BJ (cell line): ENCODE measurements around the gene VAMP2. TPM values are rescaled to one million over a fixed set of nuclear protein-coding genes. Genes with fewer than 3 reads are reported as not detected.
"Not testable (repeated sequence)": the region's sequence is repeated elsewhere in the genome, so short reads cannot be mapped to it uniquely, and the experiment has no call there.

Experiments
- CTCF ChIA-PET: fragments of 350-600 bp; formaldehyde crosslinking; extraction: SDS; loops from one replicate; lab custom pipeline; 2021; ENCODE audit warnings: antibody characterized with exemption, inconsistent platforms; lab: Yijun Ruan, JAX
- POLR2A ChIA-PET: fragments of 300-600 bp; sonication (Branson Sonifier 250); formaldehyde crosslinking; extraction: SDS; loops from one replicate; lab custom pipeline; 2021; ENCODE audit warnings: antibody characterized with exemption; lab: Charles Lee
- DNase-seq: peaks from one replicate; pipeline ENCODE4 v3.0.0-alpha.2; 2011; ENCODE audit warnings: low read depth
- H3K27me3 ChIP-seq: 2 replicates; pipeline ENCODE4 v1.6.0; 2011; ENCODE audit warnings: low read length; ENCODE audit not compliant: control insufficient read depth, insufficient read depth
- H3K36me3 ChIP-seq: 2 replicates; pipeline ENCODE4 v1.5.1; 2011; ENCODE audit warnings: low read length; ENCODE audit not compliant: control insufficient read depth, insufficient read depth
- H3K4me3 ChIP-seq: 2 replicates; pipeline ENCODE4 v1.5.1; 2011; ENCODE audit warnings: low read depth, mild to moderate bottlenecking, control low read depth, low read length
- CTCF ChIP-seq: IDR thresholded peaks from 2 replicates; pipeline ENCODE4 v1.5.1; 2011; ENCODE audit warnings: low read depth, mild to moderate bottlenecking, control low read depth, inconsistent platforms, low read length, moderate library complexity; ENCODE audit not compliant: insufficient read depth
- polyA plus RNA-seq: library from polyadenylated mRNA; depleted of rRNA; stranded (reverse); fragments of >200 nt; gene quantifications from 2 replicates; pipeline ENCODE4 v1.2.3, GENCODE V29; 2011

Gene VAMP2
- polyA plus RNA-seq, 1 experiment: 22.8 TPM

DNA sequence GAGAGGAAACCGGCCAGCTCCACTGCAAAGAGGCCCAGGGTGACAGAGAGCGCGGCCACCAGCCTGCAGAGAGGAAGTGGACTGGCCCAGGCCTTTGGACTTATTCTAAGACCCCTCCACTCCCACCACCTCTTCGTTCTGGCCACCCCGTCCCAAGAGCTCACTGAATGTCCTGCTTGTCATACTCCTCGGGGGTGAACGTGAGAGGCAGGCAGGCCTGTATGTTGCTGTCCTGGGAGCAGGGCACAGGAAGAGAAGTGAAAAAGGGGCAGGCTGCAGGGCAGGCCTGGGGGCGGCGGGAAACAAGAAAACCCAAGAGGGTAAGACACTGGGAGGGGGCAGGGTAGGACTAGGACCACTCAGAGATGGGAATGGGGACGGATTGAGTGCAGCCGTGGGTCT, 13.0 kb upstream of the VAMP2 start:
- POLR2A ChIA-PET: interaction anchor here (0.5 kb wide), 1 partner anchor 32 kb away, joined by 3 read pairs; no protein-coding TSS in a partner anchor
- CTCF ChIA-PET: interaction anchor here (0.6 to 1.5 kb wide), 2 partner anchors 11 to 92 kb away, joined by 3 read pairs; no protein-coding TSS in a partner anchor

GRCh38 chr17:8173871-8174322, 11.1 kb upstream of the VAMP2 start:
- POLR2A ChIA-PET: interaction anchor here (0.7 to 1.2 kb wide), 3 partner anchors 16 to 695 kb away, joined by 3 to 5 read pairs (median 3); partner anchors contain the start of genes BORCS6 and ZBTB4

More for the DNA sequence above, 13.0 kb upstream of the VAMP2 start:
- H3K27me3 ChIP-seq: no peaks in the 10 kb centered on the region
- no peaks in the 10 kb centered on the region for H3K36me3 ChIP-seq
- TF ChIP-seq CTCF: no peak
- no peak for DNase-seq
- peak overlapping the region; percentile 60 for H3K4me3 ChIP-seq

DNA sequence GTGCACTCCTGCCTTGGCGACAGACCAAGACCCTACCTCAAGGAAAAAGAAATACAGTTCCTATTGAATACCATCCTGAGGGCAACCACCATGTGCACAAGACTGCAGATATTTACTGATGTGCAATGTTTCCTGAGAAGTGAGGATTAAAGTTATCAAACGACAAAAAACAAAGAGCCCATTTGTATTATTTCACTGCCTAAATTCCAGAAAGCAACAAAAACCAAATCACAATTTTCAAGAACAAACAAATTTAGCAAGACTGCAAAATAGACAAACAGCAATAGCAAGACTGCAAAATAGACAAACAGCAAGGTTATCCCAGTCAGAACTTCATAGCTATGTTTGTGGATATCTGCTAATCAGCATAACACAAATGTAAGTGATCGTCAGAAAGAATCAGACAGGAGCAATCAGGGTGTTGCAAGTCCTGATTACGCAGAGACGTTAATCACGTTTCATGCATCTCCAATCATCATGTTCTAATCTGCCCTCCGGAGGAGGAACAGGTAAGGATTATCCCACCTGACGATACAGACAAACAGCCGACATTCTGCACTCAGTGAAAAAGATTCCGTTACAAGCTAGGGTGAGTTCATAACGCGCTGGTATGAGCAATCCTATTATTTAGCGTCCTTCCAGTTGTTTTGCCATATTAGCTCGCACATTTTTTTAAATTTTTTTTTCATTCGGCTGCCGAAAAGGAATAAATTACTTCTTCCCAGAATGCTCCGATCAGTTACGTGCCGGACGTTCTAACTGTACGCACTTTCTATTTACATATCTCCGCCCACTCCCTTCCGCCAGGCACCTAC, 10.5 kb upstream of the VAMP2 start:
- CTCF ChIA-PET: interaction anchor here (0.9 to 1.3 kb wide), 4 partner anchors 10 to 485 kb away, joined by 3 to 5 read pairs (median 3); partner anchors contain the start of genes VAMP2 and WRAP53

More at GRCh38 chr17:8173871-8174322, 11.1 kb upstream of the VAMP2 start:
- no peaks in the 10 kb centered on the region for H3K36me3 ChIP-seq
- TF ChIP-seq CTCF: no peak
- H3K27me3 ChIP-seq: no peaks in the 10 kb centered on the region
- DNase-seq: no peak
- H3K4me3 ChIP-seq: peak overlapping the region; percentile 50
- CTCF ChIA-PET: interaction anchor here (0.9 to 1.3 kb wide), 4 partner anchors 11 to 486 kb away, joined by 3 to 5 read pairs (median 3); partner anchors contain the start of genes VAMP2 and WRAP53

GRCh38 chr17:8170186-8170585, 7.4 kb upstream of the VAMP2 start:
- CTCF ChIA-PET, DNase-seq, H3K4me3 ChIP-seq, H3K36me3 ChIP-seq, POLR2A ChIA-PET, H3K27me3 ChIP-seq: not testable (repeated sequence)

More for the DNA sequence above, 10.5 kb upstream of the VAMP2 start:
- H3K27me3 ChIP-seq: no peaks in the 10 kb centered on the region
- H3K36me3 ChIP-seq: no peaks in the 10 kb centered on the region
- H3K4me3 ChIP-seq: peak overlapping the region; percentile 50
- POLR2A ChIA-PET: interaction anchor here (0.5 to 1.2 kb wide), 8 partner anchors 10 to 694 kb away, joined by 3 to 10 read pairs (median 4); partner anchors contain the start of genes BORCS6 and ZBTB4
- DNase-seq: peak; percentile 81
- no peak for TF ChIP-seq CTCF

DNA sequence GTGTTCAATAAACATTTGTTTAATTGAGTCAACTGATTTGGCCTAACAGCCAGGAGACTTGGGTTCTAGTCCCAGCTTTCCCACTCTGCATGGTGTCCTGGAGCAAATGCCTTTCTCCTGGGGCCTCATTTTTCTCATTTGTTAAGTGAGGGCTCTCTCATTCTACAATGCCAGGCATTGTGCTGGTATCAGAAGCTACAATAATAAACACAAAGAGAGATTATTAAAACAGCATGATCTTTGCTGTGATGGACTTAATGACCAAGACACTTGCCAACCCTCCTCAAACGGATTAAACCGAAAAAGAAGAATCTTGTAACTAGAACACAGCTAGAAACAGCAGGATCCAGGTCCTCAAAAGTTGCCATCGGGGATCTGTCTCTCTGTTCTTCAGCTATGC, 4.8 kb upstream of the VAMP2 start:
- H3K4me3 ChIP-seq: no peak overlapping the region
- no peak for DNase-seq
- ChIA-PET CTCF (no interaction called here), POLR2A (no interaction called here)
- no peaks in the 10 kb centered on the region for H3K36me3 ChIP-seq
- TF ChIP-seq CTCF: no peak
- H3K27me3 ChIP-seq: no peaks in the 10 kb centered on the region
